ENCODE results near the gene PSME2. TPM values are rescaled to one million over a fixed set of nuclear protein-coding genes. Genes with fewer than 3 reads are reported as not detected.

The PSME2 gene
- total RNA-seq, 1 experiment from 2014 or later: 172 TPM

DNA sequence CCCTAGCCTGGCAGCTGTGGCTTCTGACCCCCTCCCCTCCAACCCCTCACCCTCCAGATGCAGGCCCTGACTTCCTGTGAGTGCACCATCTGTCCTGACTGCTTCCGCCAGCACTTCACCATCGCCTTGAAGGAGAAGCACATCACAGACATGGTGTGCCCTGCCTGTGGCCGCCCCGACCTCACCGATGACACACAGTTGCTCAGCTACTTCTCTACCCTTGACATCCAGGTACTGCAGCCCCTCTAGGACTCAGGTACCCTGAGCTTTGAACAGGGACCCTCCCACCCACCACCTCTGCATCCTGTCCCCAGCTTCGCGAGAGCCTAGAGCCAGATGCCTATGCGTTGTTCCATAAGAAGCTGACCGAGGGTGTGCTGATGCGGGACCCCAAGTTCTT, 8.7 kb upstream of the PSME2 start:
- no peak overlapping the region for H3K27ac ChIP-seq (ENCODE audit: low read depth, low read length, poor library complexity, severe bottlenecking)
- no peak overlapping the region for H3K4me3 ChIP-seq (ENCODE audit: low read depth, low read length, poor library complexity, severe bottlenecking)
- TF ChIP-seq EZH2 (IDR thresholded peaks at IDR 0.05; ENCODE audit: borderline replicate concordance, low read depth, low read length, poor library complexity, severe bottlenecking): no peak
- no peak for TF ChIP-seq CTCF (conservative IDR thresholded peaks at IDR 0.05; ENCODE audit: low read depth, low read length)
- CTCF ChIA-PET: no interaction called here
- H3K9me3 ChIP-seq (ENCODE audit: low read depth, low read length, poor library complexity, severe bottlenecking): no peaks in the 10 kb centered on the region
- no peak for DNase-seq (ENCODE audit: low spot score)
- no peaks in the 10 kb centered on the region for H3K27me3 ChIP-seq (replicated peaks; ENCODE audit: insufficient read depth, low read depth, low read length, poor library complexity)
- POLR2A ChIA-PET (ENCODE audit: low non-redundant PET): interaction anchor here (0.7 kb wide), 1 partner anchor 8 kb away, joined by 6 read pairs; no protein-coding TSS in a partner anchor
- BruUV-seq (replicated peaks): no TSS peak
- H3K36me3 ChIP-seq (ENCODE audit: insufficient read depth, low read length, poor library complexity, severe bottlenecking): peaks cover 64% of the 10 kb centered on the region
- no peaks in the 10 kb centered on the region for H3K4me1 ChIP-seq (ENCODE audit: insufficient read depth, low read length, poor library complexity, severe bottlenecking)
- intact Hi-C loops (cut with micrococcal nuclease; ENCODE audit: unreplicated experiment): no loop called here

DNA sequence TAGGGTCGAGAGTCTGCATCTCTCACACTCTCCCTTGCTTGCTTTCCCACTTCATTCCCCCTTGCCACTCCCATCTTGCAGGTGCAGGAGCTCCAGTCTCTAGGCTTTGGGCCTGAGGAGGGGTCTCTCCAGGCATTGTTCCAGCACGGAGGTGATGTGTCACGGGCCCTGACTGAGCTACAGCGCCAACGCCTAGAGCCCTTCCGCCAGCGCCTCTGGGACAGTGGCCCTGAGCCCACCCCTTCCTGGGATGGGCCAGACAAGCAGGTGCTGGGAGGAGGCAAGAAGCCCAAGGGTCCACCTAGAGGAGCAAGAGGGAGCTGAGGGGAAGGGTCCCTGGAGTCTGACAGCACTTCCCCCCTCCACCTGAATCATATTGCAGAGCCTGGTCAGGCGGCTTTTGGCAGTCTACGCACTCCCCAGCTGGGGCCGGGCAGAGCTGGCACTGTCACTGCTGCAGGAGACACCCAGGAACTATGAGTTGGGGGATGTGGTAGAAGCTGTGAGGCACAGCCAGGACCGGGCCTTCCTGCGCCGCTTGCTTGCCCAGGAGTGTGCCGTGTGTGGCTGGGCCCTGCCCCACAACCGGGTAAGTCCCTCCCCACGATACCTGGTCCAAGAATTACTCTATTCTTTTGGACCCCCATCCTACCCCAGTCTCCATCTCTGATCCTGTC, 5.1 kb upstream of the PSME2 start:
- ChIA-PET POLR2A (ENCODE audit: low non-redundant PET) (no interaction called here), CTCF (no interaction called here)
- Histone ChIP-seq H3K4me1 (ENCODE audit: insufficient read depth, low read length, poor library complexity, severe bottlenecking) (peaks cover 5% of the 10 kb centered on the region), H3K36me3 (ENCODE audit: insufficient read depth, low read length, poor library complexity, severe bottlenecking) (peaks cover 55% of the 10 kb centered on the region), H3K27ac (ENCODE audit: low read depth, low read length, poor library complexity, severe bottlenecking) (no peak overlapping the region), H3K4me3 (ENCODE audit: low read depth, low read length, poor library complexity, severe bottlenecking) (no peak overlapping the region), H3K9me3 (ENCODE audit: low read depth, low read length, poor library complexity, severe bottlenecking) (no peaks in the 10 kb centered on the region), H3K27me3 (replicated peaks; ENCODE audit: insufficient read depth, low read depth, low read length, poor library complexity) (no peaks in the 10 kb centered on the region)
- intact Hi-C loops (cut with micrococcal nuclease; ENCODE audit: unreplicated experiment): no loop called here
- TF ChIP-seq EZH2 (IDR thresholded peaks at IDR 0.05; ENCODE audit: borderline replicate concordance, low read depth, low read length, poor library complexity, severe bottlenecking) (no peak), CTCF (conservative IDR thresholded peaks at IDR 0.05; ENCODE audit: low read depth, low read length) (no peak)
- BruUV-seq (replicated peaks): no TSS peak
- no peak for DNase-seq (ENCODE audit: low spot score)

GRCh38 chr14:24150993-24151392, 4.6 kb upstream of the PSME2 start:
- Histone ChIP-seq H3K9me3 (ENCODE audit: low read depth, low read length, poor library complexity, severe bottlenecking) (no peaks in the 10 kb centered on the region), H3K27me3 (replicated peaks; ENCODE audit: insufficient read depth, low read depth, low read length, poor library complexity) (no peaks in the 10 kb centered on the region), H3K4me3 (ENCODE audit: low read depth, low read length, poor library complexity, severe bottlenecking) (no peak overlapping the region), H3K36me3 (ENCODE audit: insufficient read depth, low read length, poor library complexity, severe bottlenecking) (peaks cover 52% of the 10 kb centered on the region), H3K27ac (ENCODE audit: low read depth, low read length, poor library complexity, severe bottlenecking) (no peak overlapping the region), H3K4me1 (ENCODE audit: insufficient read depth, low read length, poor library complexity, severe bottlenecking) (peaks cover 5% of the 10 kb centered on the region)
- intact Hi-C loops (cut with micrococcal nuclease; ENCODE audit: unreplicated experiment): no loop called here
- CTCF ChIA-PET: no interaction called here
- TF ChIP-seq CTCF (conservative IDR thresholded peaks at IDR 0.05; ENCODE audit: low read depth, low read length): no peak
- TF ChIP-seq EZH2 (IDR thresholded peaks at IDR 0.05; ENCODE audit: borderline replicate concordance, low read depth, low read length, poor library complexity, severe bottlenecking): no peak
- DNase-seq (ENCODE audit: low spot score): no peak
- no TSS peak for BruUV-seq (replicated peaks)
- POLR2A ChIA-PET (ENCODE audit: low non-redundant PET): no interaction called here

All from A673 (cell line).